ENCODE results near the gene ACTA2.

ACTA2 gene

GRCh38 chr10:88960802-88961201 lies 8.2 kb upstream of the ACTA2 start:
- in situ Hi-C loops (cut with MboI; ENCODE audit: low pct_unique_long_range_greater_than_20kb, low sequenced_read_pairs, unreplicated experiment): no loop called here
- no peak for DNase-seq (ENCODE audit: low spot score)
- TF ChIP-seq, protein P1, sequence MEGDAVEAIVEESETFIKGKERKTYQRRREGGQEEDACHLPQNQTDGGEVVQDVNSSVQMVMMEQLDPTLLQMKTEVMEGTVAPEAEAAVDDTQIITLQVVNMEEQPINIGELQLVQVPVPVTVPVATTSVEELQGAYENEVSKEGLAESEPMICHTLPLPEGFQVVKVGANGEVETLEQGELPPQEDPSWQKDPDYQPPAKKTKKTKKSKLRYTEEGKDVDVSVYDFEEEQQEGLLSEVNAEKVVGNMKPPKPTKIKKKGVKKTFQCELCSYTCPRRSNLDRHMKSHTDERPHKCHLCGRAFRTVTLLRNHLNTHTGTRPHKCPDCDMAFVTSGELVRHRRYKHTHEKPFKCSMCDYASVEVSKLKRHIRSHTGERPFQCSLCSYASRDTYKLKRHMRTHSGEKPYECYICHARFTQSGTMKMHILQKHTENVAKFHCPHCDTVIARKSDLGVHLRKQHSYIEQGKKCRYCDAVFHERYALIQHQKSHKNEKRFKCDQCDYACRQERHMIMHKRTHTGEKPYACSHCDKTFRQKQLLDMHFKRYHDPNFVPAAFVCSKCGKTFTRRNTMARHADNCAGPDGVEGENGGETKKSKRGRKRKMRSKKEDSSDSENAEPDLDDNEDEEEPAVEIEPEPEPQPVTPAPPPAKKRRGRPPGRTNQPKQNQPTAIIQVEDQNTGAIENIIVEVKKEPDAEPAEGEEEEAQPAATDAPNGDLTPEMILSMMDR (IDR thresholded peaks at IDR 0.05; ENCODE audit: extremely low read depth, insufficient read depth, missing control alignments): no peak

GRCh38 chr10:88958721-88959120 lies 6.1 kb upstream of the ACTA2 start:
- in situ Hi-C loops (cut with MboI; ENCODE audit: low pct_unique_long_range_greater_than_20kb, low sequenced_read_pairs, unreplicated experiment): no loop called here
- TF ChIP-seq, protein P1 (IDR thresholded peaks at IDR 0.05; ENCODE audit: extremely low read depth, insufficient read depth, missing control alignments): no peak
- no peak for DNase-seq (ENCODE audit: low spot score)

DNA sequence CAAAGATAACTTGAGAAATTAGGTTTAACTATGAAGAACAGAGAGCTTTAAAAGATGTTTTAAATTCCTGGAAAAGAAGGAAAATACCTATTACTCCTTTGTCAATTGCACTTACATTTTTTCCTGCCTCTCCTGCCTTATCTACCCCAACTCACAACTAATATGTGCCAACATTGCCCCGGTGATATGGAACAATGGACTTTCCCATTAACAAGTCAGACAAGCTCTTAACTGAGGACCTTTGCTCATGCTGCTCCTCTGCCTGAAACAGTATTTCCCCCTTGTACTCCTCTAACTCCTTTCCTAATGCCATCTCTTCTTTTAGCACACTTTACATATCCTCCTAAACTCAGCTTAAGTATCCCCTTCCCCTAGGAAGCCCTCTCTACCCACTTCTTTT lies 4.8 kb upstream of the ACTA2 start:
- in situ Hi-C loops (cut with MboI; ENCODE audit: low pct_unique_long_range_greater_than_20kb, low sequenced_read_pairs, unreplicated experiment): no loop called here
- TF ChIP-seq, protein P1 (IDR thresholded peaks at IDR 0.05; ENCODE audit: extremely low read depth, insufficient read depth, missing control alignments): no peak
- DNase-seq (ENCODE audit: low spot score): no peak

DNA sequence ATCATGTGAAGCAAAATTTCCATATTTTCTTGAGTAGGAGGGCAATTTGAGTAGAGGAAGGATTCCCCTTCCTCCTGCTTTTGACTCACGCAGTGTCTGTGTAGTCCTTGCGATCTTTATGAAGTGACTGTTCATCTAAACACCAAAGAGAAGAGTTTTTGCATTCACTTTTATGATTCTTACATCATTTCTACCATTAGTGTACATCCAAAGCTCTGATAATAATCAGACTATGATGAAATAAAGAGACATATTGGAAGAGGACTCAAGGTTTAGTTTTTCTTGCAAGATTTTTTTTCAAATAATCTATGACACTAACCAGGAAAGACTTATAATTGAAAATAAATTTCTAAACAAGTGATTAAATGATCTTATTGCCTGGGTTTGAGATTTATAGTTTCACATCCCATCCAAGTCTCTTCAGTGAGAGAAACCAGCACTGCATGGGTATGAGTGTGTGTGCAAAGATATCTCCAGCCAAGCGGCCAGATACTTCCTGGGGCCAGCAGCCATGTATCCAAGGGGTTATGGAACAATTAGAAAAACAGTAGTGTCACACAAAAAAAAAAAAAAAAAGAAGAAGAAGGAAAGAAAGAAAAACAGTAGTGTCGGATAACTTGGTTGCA lies 2.0 kb upstream of the ACTA2 start:
- in situ Hi-C loops (cut with MboI; ENCODE audit: low pct_unique_long_range_greater_than_20kb, low sequenced_read_pairs, unreplicated experiment): no loop called here
- TF ChIP-seq, protein P1 (IDR thresholded peaks at IDR 0.05; ENCODE audit: extremely low read depth, insufficient read depth, missing control alignments): no peak
- DNase-seq (ENCODE audit: low spot score): no peak

- DNase-seq (ENCODE audit: low spot score): no peak
- in situ Hi-C loops (cut with MboI; ENCODE audit: low pct_unique_long_range_greater_than_20kb, low sequenced_read_pairs, unreplicated experiment): no loop called here
- TF ChIP-seq, protein P1 (IDR thresholded peaks at IDR 0.05; ENCODE audit: extremely low read depth, insufficient read depth, missing control alignments): no peak
Measured at GRCh38 chr10:88953662-88954061, 1.1 kb upstream of the ACTA2 start.

- in situ Hi-C loops (cut with MboI; ENCODE audit: low pct_unique_long_range_greater_than_20kb, low sequenced_read_pairs, unreplicated experiment): loop anchor here (10.0 kb wide), 1 partner anchor 65 kb away; no protein-coding TSS in a partner anchor
- no peak for DNase-seq (ENCODE audit: low spot score)
- TF ChIP-seq, protein P1 (IDR thresholded peaks at IDR 0.05; ENCODE audit: extremely low read depth, insufficient read depth, missing control alignments): no peak
Measured at GRCh38 chr10:88949912-88950837, 2.4 kb downstream of the ACTA2 start.
